Gastroesophageal sphincter (tissue), 2 donors: ENCODE data around the gene KLHDC9.

Experiments
- POLR2A ChIP-seq, 2 donors: fragments of 450-650 bp; IDR thresholded peaks; one replicate each; pipeline ENCODE4 v1.6.1; 2017; ENCODE audit warnings: antibody characterized with exemption in 2 of 2, mild to moderate bottlenecking in 2 of 2, moderate library complexity in 1 of 2
- POLR2AphosphoS5 ChIP-seq: sonication (generic); formaldehyde crosslinking; IDR thresholded peaks from one replicate; pipeline ENCODE4 v1.6.1; 2017; ENCODE audit warnings: antibody characterized with exemption

DNA sequence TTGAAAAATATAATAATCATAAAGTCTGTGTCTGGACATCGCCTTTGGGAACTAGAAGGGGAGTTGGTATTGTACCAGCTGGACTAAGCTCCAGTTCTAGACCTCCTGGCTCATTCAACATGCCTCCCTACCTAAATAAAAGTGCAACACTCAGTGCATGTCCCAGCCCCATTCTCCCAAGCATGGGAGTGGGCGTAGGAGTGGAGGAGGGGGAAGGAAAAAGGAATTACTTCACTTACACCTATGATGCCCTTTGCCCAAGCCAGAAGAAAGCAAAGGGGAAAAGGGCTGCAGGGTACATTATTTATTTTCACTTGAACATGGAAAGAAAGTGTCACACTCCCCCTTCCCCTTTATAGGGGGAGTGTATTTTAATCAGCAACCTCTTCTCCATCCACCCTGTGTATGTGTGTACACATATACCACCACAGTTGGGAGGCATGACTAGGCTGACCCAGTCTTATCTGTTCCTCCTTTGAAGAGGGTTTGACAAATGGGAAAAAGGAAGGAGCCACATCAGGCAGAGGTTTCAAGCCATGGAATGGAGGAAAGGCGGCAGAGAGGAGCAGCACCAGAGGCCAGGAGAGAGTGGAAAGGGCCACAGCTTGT, 23.0 kb downstream of the KLHDC9 start:
- TF ChIP-seq POLR2A (IDR thresholded peaks at IDR 0.05) (no peak), POLR2AphosphoS5 (no peak)
